ENCODE results near the gene MYO15B.

- no peak for TF ChIP-seq CTCF (IDR thresholded peaks at IDR 0.05 in 4 of 5, conservative IDR thresholded peaks at IDR 0.05 in 1 of 5)
- TF ChIP-seq POLR2A (IDR thresholded peaks at IDR 0.05): no peak
Measured at GRCh38 chr17:75642784-75643642, 55.4 kb downstream of the MYO15B start.
